HPDE6-E6E7 (cell line): ENCODE measurements around the gene HDHD3.

ENCODE experiments used
- DNase-seq: peaks from one replicate; pipeline ENCODE4 v3.0.0; 2011; ENCODE audit warnings: missing footprints; ENCODE audit errors: extremely low spot score

The HDHD3 gene

DNA sequence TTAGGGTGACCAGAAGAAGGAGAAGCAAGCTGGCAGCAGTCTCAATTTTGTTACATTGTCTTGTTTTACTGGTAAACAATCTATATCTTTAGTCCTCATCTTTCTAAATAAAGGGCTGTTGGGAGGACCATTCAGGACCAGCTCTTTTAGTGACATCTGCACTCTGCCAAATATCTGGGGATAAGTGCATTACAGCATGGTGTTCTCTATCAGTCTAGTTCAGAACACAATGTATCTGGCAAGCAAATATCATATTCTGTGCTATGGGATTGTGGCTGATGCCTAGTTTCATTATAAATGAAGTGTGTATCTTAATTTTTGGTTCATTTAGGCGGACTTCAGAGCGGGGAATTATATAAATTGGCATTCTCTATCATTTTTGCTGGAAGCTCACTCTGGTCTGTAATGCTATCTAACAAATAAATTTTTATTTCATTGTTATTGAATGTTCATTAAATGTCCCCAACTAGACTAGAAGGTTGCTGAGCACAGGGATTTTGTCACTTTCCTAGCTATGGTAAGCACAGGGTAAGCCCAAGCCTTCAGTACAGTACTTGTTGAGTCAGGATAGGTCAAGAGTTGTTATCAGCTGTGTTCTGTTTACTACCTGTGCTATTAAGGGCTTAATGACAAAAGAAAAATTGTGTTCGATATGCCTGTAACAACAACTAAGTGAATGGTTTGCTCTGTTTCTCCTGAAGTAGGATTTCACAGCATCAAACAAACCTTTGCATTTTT is 48.6 kb downstream of the HDHD3 start:
- DNase-seq = no peak

DNA sequence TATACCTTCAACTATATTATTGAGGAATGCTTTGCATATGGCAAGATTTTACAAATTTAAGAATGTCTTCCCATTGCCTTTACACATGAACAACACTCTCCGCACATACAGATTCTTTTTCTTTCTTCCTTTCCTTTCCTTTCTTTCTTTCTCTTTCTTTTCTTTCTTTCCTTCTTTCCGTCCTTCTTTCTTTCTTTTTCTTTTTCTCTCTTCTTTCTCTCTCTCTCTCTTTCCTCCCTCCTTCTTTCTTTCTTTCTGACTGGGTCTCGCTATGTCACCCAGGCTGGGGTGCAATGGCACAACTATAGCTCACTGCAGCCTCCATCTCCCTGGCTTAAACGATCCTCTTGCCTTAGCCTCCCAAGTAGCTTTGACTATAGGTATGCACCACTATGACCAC is 50.6 kb downstream of the HDHD3 start:
- no peak for DNase-seq
